ENCODE measurements around the gene SLC26A9. TPM values are rescaled to one million over a fixed set of nuclear protein-coding genes. Genes with fewer than 3 reads are reported as not detected.
"Not testable (repeated sequence)": the region's sequence is repeated elsewhere in the genome, so short reads cannot be mapped to it uniquely, and the experiment has no call there.

The SLC26A9 gene
- total and polyA plus RNA-seq, 2 of the 4 experiments (the other 2 are of a cell fraction): not detected

GRCh38 chr1:205891481-205891880, 51.8 kb downstream of the SLC26A9 start:
- H2AK5ac ChIP-seq (ENCODE audit: low read depth, low read length); H3K79me1 ChIP-seq (ENCODE audit: low read depth in 1 of 2, low read length in 2 of 2); H3K23ac ChIP-seq (ENCODE audit: low read depth, low read length); H3K9me1 ChIP-seq (ENCODE audit: insufficient read depth, low read length); H2AFZ ChIP-seq (replicated peaks; ENCODE audit: low read length, poor library complexity); BruUV-seq (replicated peaks); H2BK15ac ChIP-seq (ENCODE audit: low read depth, low read length); H3K4ac ChIP-seq (ENCODE audit: low read depth, low read length); H3K4me3 ChIP-seq (ENCODE audit: insufficient read depth, low read depth, low read length); H3K18ac ChIP-seq (ENCODE audit: low read depth, low read length); H3K4me1 ChIP-seq (ENCODE audit: control insufficient read depth, insufficient read depth, low read length); H3K9ac ChIP-seq (ENCODE audit: low read depth, low read length); H4K5ac ChIP-seq (ENCODE audit: low read depth, low read length); H3K36me3 ChIP-seq (ENCODE audit: control insufficient read depth, insufficient read depth, low read length); ATAC-seq (ENCODE audit: low read depth); H3K27ac ChIP-seq (ENCODE audit: insufficient read depth, low read length); H4K91ac ChIP-seq (ENCODE audit: insufficient read depth, low read depth, low read length); H3K4me2 ChIP-seq (ENCODE audit: low read depth, low read length); H4K8ac ChIP-seq (ENCODE audit: low read depth in 2 of 2, low read length in 2 of 2); H3K27me3 ChIP-seq (ENCODE audit: control insufficient read depth, insufficient read depth, low read length); in situ Hi-C loops (cut with MboI; ENCODE audit: low sequenced_read_pairs); H3K9me3 ChIP-seq (ENCODE audit: control insufficient read depth, insufficient read depth, low read length); H2AK9ac ChIP-seq (replicated peaks; ENCODE audit: low read depth, low read length, poor library complexity); H3K14ac ChIP-seq (replicated peaks; ENCODE audit: low read depth, low read length); H4K20me1 ChIP-seq (ENCODE audit: insufficient read depth, low read length); H3K56ac ChIP-seq (ENCODE audit: extremely low read depth, insufficient read depth, low read length); dilution Hi-C loops (cut with HindIII; ENCODE audit: low sequenced_read_pairs, unreplicated experiment): not testable (repeated sequence)
- ChIA-PET CTCF (interaction anchor here (1.2 to 1.8 kb wide), 2 partner anchors 9 to 16 kb away, joined by 3 to 7 read pairs; no protein-coding TSS in a partner anchor), POLR2A (ENCODE audit: unreplicated experiment) (interaction anchor here (0.6 kb wide), 1 partner anchor 14 kb away, joined by 4 read pairs; no protein-coding TSS in a partner anchor)
- WGBS, 2 experiments (ENCODE audit: extremely low coverage in 2 of 2, insufficient read length in 1 of 2): no CpG with 5 or more reads among the region's 2 CpGs
- Histone ChIP-seq H2BK20ac (ENCODE audit: low read depth, low read length) (peak overlapping the region; percentile 39), H2BK5ac (ENCODE audit: low read depth, low read length, poor library complexity, severe bottlenecking) (peak overlapping the region; percentile 95), H2BK120ac (ENCODE audit: low read depth, low read length) (peak overlapping the region; percentile 57; the same call in 1 of the 2 replicates)
- intact Hi-C loops (cut with micrococcal nuclease): loop anchor here (5.0 kb wide), 1 partner anchor 79 kb away; the partner anchor contains the start of gene SLC41A1
- DNase-seq: peak; percentile 54

GRCh38 chr1:205890631-205891030, 52.6 kb downstream of the SLC26A9 start:
- H3K36me3 ChIP-seq (ENCODE audit: control insufficient read depth, insufficient read depth, low read length); H3K9me3 ChIP-seq (ENCODE audit: control insufficient read depth, insufficient read depth, low read length); DNase-seq; dilution Hi-C loops (cut with HindIII; ENCODE audit: low sequenced_read_pairs, unreplicated experiment); H3K4me3 ChIP-seq (ENCODE audit: insufficient read depth, low read depth, low read length); H4K20me1 ChIP-seq (ENCODE audit: insufficient read depth, low read length); in situ Hi-C loops (cut with MboI; ENCODE audit: low sequenced_read_pairs); H3K9me1 ChIP-seq (ENCODE audit: insufficient read depth, low read length); H3K56ac ChIP-seq (ENCODE audit: extremely low read depth, insufficient read depth, low read length); H3K23ac ChIP-seq (ENCODE audit: low read depth, low read length); H2AK9ac ChIP-seq (replicated peaks; ENCODE audit: low read depth, low read length, poor library complexity); H3K27me3 ChIP-seq (ENCODE audit: control insufficient read depth, insufficient read depth, low read length); H4K5ac ChIP-seq (ENCODE audit: low read depth, low read length); H3K27ac ChIP-seq (ENCODE audit: insufficient read depth, low read length); POLR2A ChIA-PET (ENCODE audit: unreplicated experiment); ATAC-seq (ENCODE audit: low read depth); BruUV-seq (replicated peaks); H3K4me1 ChIP-seq (ENCODE audit: control insufficient read depth, insufficient read depth, low read length); H2AFZ ChIP-seq (replicated peaks; ENCODE audit: low read length, poor library complexity); H3K9ac ChIP-seq (ENCODE audit: low read depth, low read length); H3K79me1 ChIP-seq (ENCODE audit: low read depth in 1 of 2, low read length in 2 of 2); H3K4me2 ChIP-seq (ENCODE audit: low read depth, low read length): not testable (repeated sequence)
- H4K8ac ChIP-seq (ENCODE audit: low read depth in 2 of 2, low read length in 2 of 2): peak overlapping the region; percentile 10 to 70; a peak in 2 of 4 replicates
- peak overlapping the region; percentile 70; the same call in 1 of the 3 replicates for H2BK15ac ChIP-seq (ENCODE audit: low read depth, low read length)
- H3K4ac ChIP-seq (ENCODE audit: low read depth, low read length): peak overlapping the region; percentile 66
- peak overlapping the region; percentile 77; the same call in 1 of the 2 replicates for H2AK5ac ChIP-seq (ENCODE audit: low read depth, low read length)
- H3K14ac ChIP-seq (replicated peaks; ENCODE audit: low read depth, low read length): 0 out of 2 replicates have a peak overlapping the region, but pooled peaks have one; percentile 28
- peak overlapping the region; percentile 80 for H2BK120ac ChIP-seq (ENCODE audit: low read depth, low read length)
- H2BK5ac ChIP-seq (ENCODE audit: low read depth, low read length, poor library complexity, severe bottlenecking): peak overlapping the region; percentile 95
- peak overlapping the region; percentile 86 for H2BK20ac ChIP-seq (ENCODE audit: low read depth, low read length)
- WGBS, 2 experiments (ENCODE audit: extremely low coverage in 2 of 2, insufficient read length in 1 of 2): no CpG with 5 or more reads among the region's 3 CpGs
- intact Hi-C loops (cut with micrococcal nuclease): loop anchor here (5.0 kb wide), 1 partner anchor 78 kb away; the partner anchor contains the start of gene SLC41A1
- H3K18ac ChIP-seq (ENCODE audit: low read depth, low read length): peak overlapping the region; percentile 59; the same call in 1 of the 2 replicates
- peak overlapping the region; percentile 67 for H4K91ac ChIP-seq (ENCODE audit: insufficient read depth, low read depth, low read length)
- CTCF ChIA-PET: interaction anchor here (1.8 kb wide), 1 partner anchor 17 kb away, joined by 7 read pairs; no protein-coding TSS in a partner anchor
